Activated naive CD4-positive, alpha-beta T cell treated with anti-CD3 and anti-CD28 coated beads, Interleukin-2, amount 10 ng/mL, durations not matched to agents 7 days and 5 days (primary cell): ENCODE data around the gene ABCB10.
"Not testable (repeated sequence)": the region's sequence is repeated elsewhere in the genome, so short reads cannot be mapped to it uniquely, and the experiment has no call there.

Experiments
- CTCF ChIA-PET: fragments of 350-600 bp; sonication (Branson Sonifier 250); formaldehyde crosslinking; loops from one replicate; lab custom pipeline; 2021; ENCODE audit warnings: antibody characterized with exemption; lab: Charles Lee
- DNase-seq: peaks from one replicate; pipeline ENCODE4 v3.0.0-alpha.2; 2020
- H3K27ac Mint-ChIP-seq: one replicate; pipeline ENCODE4 v1.8.0; 2021; ENCODE audit warnings: mild to moderate bottlenecking, moderate library complexity, mixed read lengths
- H3K27me3 Mint-ChIP-seq: one replicate; pipeline ENCODE4 v1.8.0; 2021; ENCODE audit warnings: mild to moderate bottlenecking, mixed read lengths
- H3K36me3 Mint-ChIP-seq: one replicate; pipeline ENCODE4 v1.8.0; 2021; ENCODE audit warnings: mixed read lengths
- H3K4me1 Mint-ChIP-seq: one replicate; pipeline ENCODE4 v1.8.0; 2021; ENCODE audit warnings: mixed read lengths
- H3K4me3 Mint-ChIP-seq: one replicate; pipeline ENCODE4 v1.8.0; 2021; ENCODE audit warnings: mild to moderate bottlenecking, moderate library complexity, mixed read lengths
- H3K9me3 Mint-ChIP-seq: one replicate; pipeline ENCODE4 v1.8.0; 2021; ENCODE audit warnings: mixed read lengths

Gene ABCB10

DNA sequence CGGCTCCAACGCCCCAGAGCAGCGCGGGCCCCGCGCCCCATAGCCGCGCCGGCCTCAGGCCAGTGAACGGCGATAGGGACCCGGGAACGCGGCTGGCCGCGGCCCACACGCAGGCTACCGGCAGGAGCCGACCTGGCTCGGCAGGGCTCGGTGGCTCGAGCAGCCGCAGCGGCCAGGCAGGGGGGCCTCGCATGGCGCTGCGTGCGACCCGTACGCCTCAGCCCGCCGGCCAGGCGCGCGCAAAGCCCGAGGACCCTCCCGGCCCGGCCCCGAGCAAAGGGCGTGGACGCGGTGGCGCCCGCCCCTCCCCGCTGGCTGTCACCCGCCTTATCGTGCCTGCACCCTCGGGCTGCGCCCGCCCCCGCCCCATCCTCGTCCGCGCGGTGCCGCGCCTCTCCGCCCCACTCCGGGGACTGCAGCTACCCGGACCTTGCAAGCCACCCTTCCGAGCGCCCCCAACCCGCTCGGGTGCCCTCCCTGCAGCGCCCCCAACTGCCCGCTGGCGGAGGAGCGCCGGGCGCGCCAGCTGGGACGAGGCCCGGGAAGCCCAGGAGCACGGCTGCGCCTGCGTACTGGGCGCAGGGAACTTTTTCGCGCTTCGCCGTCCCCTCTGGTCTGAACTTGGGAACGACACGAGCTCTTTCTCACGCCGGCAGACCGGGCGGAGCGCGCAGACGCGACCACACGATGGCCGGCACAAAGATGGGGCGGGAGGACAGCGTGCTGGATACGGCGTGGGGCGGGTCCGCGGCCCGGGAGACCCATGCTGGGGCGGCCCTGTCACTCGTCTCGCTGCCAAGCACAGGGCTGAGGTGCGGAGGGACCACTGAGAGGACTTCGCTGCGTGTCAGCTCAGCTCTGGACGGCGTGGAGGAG lies at the start of gene ABCB10:
ABCB10 (minus strand) TSS at position 248 of the 876 bp plus-strand sequence; CDS start at position 193, 55 bp downstream.
- CTCF ChIA-PET, result interaction anchor here (0.8 to 1.2 kb wide), 3 partner anchors 43 to 68 kb away, joined by 3 to 5 read pairs (median 4); partner anchors contain the start of genes TAF5L and URB2
- peak within 1 kb of the TSS; percentile 89 for H3K4me3 Mint-ChIP-seq
- H3K27ac Mint-ChIP-seq, result peak within 1 kb of the TSS; percentile 97
- peaks cover 40% of the 10 kb centered on the region for H3K4me1 Mint-ChIP-seq
- no peaks in the 10 kb centered on the region for H3K9me3 Mint-ChIP-seq
- H3K36me3 Mint-ChIP-seq, result peaks cover 9% of the 10 kb centered on the region
- H3K27me3 Mint-ChIP-seq, result peaks cover 4% of the 10 kb centered on the region
- DNase-seq, result peak; percentile 88

- H3K9me3 Mint-ChIP-seq, result no peaks in the 10 kb centered on the region
- CTCF ChIA-PET, result interaction anchor here (0.6 kb wide), 1 partner anchor 223 kb away, joined by 3 read pairs; no protein-coding TSS in a partner anchor
- no peak for DNase-seq
- no peaks in the 10 kb centered on the region for H3K27me3 Mint-ChIP-seq
- no peaks in the 10 kb centered on the region for H3K4me1 Mint-ChIP-seq
- H3K27ac Mint-ChIP-seq, result no peak overlapping the region
- H3K36me3 Mint-ChIP-seq, result peaks cover 57% of the 10 kb centered on the region
- no peak overlapping the region for H3K4me3 Mint-ChIP-seq
Observed at GRCh38 chr1:229607370-229607769, 48.9 kb upstream of the ABCB10 start.

DNA sequence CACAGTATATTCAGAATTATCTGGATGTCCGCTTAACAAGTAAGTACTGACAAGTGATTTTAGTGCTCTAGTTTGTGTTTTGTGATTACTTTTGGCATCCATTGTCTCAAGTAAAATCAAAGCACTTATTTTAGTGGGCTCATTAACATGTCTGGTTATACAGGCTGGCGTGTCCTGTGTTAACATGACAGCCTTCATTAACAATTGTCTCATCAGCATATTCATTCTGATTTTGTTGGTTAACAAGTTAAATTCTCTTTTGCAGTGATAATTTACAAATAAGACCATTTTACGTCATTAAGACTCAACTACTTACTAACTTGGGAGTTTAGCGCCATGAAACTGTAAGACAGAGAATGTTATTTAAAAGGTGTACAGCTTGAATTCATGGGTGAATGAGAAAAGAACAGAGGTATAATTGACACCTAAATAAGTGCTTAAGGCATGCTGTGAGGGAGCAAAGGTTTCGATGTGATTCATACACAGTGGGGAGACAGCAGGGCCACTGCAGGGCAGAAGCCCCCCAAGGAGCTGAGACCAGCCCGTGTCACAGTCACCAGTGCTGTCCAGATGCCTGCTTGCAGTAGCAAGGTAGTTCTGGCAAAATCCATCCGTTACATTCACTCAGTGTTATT lies 45.0 kb upstream of the ABCB10 start:
- H3K4me1 Mint-ChIP-seq, result no peaks in the 10 kb centered on the region
- no peaks in the 10 kb centered on the region for H3K27me3 Mint-ChIP-seq
- H3K27ac Mint-ChIP-seq, result no peak overlapping the region
- peaks cover 54% of the 10 kb centered on the region for H3K36me3 Mint-ChIP-seq
- DNase-seq, result no peak
- no peak overlapping the region for H3K4me3 Mint-ChIP-seq
- no peaks in the 10 kb centered on the region for H3K9me3 Mint-ChIP-seq
- CTCF ChIA-PET, result no interaction called here

DNA sequence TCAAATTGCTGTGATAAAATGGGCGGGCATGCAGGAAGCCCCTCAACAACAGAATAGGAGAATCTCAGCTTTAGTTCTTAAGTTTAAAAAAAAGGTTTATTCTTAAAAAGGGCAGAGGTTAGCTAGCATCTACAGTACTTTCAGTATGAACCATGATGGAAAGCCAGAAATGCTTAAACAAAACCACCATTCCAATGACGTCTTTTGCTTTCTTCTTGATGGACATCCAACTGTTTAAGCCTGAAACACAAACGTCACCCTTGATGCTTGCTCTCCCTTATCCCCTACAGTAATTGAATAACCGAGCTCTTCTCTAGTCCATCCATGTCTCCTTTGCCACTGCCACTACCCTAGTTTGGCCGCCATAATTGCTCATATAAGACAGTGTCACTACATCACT lies 41.7 kb upstream of the ABCB10 start:
- DNase-seq, result no peak
- CTCF ChIA-PET, result no interaction called here
- no peaks in the 10 kb centered on the region for H3K4me1 Mint-ChIP-seq
- no peaks in the 10 kb centered on the region for H3K27me3 Mint-ChIP-seq
- no peak overlapping the region for H3K4me3 Mint-ChIP-seq
- H3K27ac Mint-ChIP-seq, result no peak overlapping the region
- H3K36me3 Mint-ChIP-seq, result peaks cover 45% of the 10 kb centered on the region
- no peaks in the 10 kb centered on the region for H3K9me3 Mint-ChIP-seq

DNA sequence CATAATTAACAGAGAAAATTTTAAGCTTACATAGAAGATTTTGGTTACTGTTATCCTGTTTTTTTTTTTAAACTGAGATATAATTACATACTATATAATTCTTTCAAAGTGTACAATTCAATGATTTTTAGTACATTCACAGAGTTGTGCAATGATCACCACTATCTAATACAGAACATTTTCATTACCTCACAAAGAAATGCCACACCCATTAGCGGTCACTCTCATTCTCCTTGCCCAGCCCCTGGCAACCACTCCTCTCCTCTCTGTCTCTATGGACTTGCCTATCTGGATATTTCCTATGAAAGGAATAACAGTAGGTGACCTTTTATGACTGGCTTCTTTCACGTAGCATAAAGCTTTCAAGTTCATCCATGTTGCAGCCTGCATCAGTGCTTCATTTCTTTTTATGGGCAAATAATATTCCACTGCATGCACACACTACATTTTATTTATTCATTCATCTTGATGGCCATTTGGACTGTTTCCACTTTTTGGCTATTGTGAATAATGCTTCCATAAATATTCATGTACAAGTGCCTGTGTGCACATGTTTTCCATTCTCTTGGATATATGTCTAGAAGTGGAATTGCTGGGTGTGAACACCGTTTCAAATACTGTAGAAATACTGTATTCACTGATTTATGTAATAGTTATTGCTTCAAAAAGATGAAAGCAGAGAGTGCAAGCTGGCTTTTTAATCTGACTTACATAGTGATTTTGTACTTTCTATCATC lies 40.9 kb upstream of the ABCB10 start:
- Mint-ChIP-seq H3K27me3 (no peaks in the 10 kb centered on the region), H3K4me1 (no peaks in the 10 kb centered on the region), H3K9me3 (no peaks in the 10 kb centered on the region), H3K4me3 (no peak overlapping the region), H3K27ac (no peak overlapping the region), H3K36me3 (peaks cover 47% of the 10 kb centered on the region)
- DNase-seq, result no peak
- CTCF ChIA-PET, result no interaction called here

DNA sequence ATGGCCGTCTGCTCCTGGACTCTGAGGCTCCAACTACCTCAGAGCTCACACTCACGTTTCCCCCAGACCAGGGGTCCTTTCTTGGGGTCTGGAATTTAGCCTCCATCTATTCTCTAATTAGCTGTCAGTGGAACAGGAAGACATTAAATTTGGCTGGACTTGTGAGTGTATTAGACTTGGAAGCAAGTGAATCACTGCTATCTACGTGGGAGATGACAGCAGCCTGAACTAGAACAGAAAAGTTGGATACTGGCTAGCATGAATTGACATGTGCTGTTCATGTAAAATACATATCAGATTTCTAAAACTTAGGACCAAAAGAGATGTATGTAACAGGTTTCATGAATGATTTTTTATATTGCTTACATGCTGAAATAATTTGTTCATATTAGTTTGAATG lies 39.4 kb upstream of the ABCB10 start:
- H3K36me3 Mint-ChIP-seq, result peaks cover 53% of the 10 kb centered on the region
- H3K9me3 Mint-ChIP-seq, result no peaks in the 10 kb centered on the region
- no peak overlapping the region for H3K27ac Mint-ChIP-seq
- H3K27me3 Mint-ChIP-seq, result no peaks in the 10 kb centered on the region
- H3K4me3 Mint-ChIP-seq, result no peak overlapping the region
- DNase-seq, result no peak
- no peaks in the 10 kb centered on the region for H3K4me1 Mint-ChIP-seq
- CTCF ChIA-PET, result no interaction called here

DNA sequence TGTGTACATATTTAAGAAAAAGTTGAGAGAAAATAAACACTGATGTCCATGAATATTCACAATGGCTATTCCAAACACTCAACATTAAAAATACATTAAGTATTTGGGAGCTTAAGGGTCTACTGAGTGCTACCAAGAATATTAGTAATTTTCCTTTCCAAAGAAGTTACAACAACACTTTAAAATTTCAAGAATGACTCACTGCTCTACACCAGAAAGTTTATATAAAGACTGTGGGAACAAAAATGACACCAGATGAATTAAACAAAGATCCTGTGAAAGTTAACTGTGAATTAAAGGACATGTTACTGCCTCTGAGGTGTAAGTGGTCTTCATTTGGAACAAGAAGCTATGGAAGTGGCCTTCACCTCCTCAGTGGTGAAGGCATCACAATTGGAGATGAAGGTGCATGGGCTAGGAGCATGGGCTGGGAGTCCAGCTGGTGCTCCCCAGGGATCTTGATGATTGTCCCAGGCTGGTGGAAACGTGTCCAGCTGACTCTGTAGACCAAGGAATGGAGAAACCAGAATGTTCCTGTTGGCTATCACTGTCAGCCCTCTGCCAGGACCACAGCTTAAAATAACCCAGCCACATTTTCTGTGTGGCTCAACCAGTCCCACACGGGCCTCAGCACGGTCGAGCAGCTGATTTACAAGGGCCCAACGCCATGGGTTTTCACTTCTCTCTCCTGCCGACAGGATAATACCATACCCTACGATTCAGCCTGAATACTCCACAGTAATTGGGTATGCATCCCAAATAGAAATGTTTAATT lies 38.6 kb upstream of the ABCB10 start:
- H3K4me1 Mint-ChIP-seq, result no peaks in the 10 kb centered on the region
- no peaks in the 10 kb centered on the region for H3K9me3 Mint-ChIP-seq
- H3K4me3 Mint-ChIP-seq, result no peak overlapping the region
- peaks cover 49% of the 10 kb centered on the region for H3K36me3 Mint-ChIP-seq
- DNase-seq, result no peak
- H3K27me3 Mint-ChIP-seq, result no peaks in the 10 kb centered on the region
- CTCF ChIA-PET, result no interaction called here
- H3K27ac Mint-ChIP-seq, result no peak overlapping the region

DNA sequence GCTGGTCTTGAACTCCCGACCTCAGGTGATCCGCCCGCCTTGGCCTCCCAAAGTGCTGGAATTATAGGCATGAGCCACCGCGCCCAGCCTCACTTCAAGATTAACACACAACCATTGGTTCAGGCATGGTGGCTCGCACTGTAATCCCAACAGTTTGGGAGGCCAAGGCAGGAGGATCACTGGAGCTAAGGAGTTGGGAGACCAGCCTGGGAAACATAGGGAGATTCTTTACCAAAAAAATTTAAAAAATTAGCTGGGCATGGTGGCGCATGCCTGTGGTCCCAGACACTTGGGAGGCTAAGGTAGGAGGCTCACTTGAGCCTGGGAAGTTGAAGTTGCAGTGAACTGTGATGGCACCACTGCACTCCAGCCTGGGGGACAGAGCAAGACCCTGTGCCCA lies 37.4 kb upstream of the ABCB10 start:
- not testable (repeated sequence) for H3K4me3 Mint-ChIP-seq, H3K27ac Mint-ChIP-seq, H3K27me3 Mint-ChIP-seq, H3K9me3 Mint-ChIP-seq, DNase-seq, H3K4me1 Mint-ChIP-seq
- CTCF ChIA-PET, result interaction anchor here (0.6 kb wide), 1 partner anchor 1117 kb away, joined by 3 read pairs; no protein-coding TSS in a partner anchor
- H3K36me3 Mint-ChIP-seq, result peaks cover 40% of the 10 kb centered on the region

- CTCF ChIA-PET, result no interaction called here
- H3K9me3 Mint-ChIP-seq, result no peaks in the 10 kb centered on the region
- H3K27me3 Mint-ChIP-seq, result no peaks in the 10 kb centered on the region
- no peaks in the 10 kb centered on the region for H3K4me1 Mint-ChIP-seq
- no peak for DNase-seq
- no peak overlapping the region for H3K4me3 Mint-ChIP-seq
- H3K36me3 Mint-ChIP-seq, result peaks cover 40% of the 10 kb centered on the region
- no peak overlapping the region for H3K27ac Mint-ChIP-seq
Observed at GRCh38 chr1:229594227-229595008, 35.9 kb upstream of the ABCB10 start.

GRCh38 chr1:229593800-229594199 lies 35.3 kb upstream of the ABCB10 start:
- Mint-ChIP-seq H3K4me3 (no peak overlapping the region), H3K27me3 (no peaks in the 10 kb centered on the region), H3K9me3 (no peaks in the 10 kb centered on the region), H3K36me3 (peaks cover 36% of the 10 kb centered on the region), H3K27ac (no peak overlapping the region), H3K4me1 (no peaks in the 10 kb centered on the region)
- CTCF ChIA-PET, result no interaction called here
- DNase-seq, result no peak

GRCh38 chr1:229590119-229590518 lies 31.6 kb upstream of the ABCB10 start:
- no peak for DNase-seq
- CTCF ChIA-PET, result interaction anchor here (1.2 kb wide), 1 partner anchor 11 kb away, joined by 3 read pairs; no protein-coding TSS in a partner anchor

DNA sequence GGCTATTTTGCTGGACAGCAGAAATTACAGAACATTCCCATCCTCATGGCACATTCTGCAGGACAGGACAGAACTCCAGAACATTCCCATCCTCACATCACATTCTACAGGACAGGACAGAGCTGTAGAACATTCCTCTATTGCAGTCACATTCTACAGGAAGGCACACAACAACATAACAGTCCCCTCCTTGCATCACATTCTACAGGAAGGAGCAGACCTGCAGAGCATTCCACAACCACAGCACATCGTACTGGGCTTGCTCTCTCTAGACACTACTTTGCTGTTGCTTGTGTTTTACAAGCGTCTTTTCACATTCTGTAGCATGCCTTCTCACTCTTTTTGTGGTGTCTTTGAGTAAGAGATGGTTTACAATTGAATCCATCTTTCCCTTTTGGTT lies 26.8 kb upstream of the ABCB10 start:
- Mint-ChIP-seq H3K27ac (no peak overlapping the region), H3K36me3 (peaks cover 3% of the 10 kb centered on the region), H3K4me1 (no peaks in the 10 kb centered on the region), H3K4me3 (no peak overlapping the region), H3K9me3 (no peaks in the 10 kb centered on the region), H3K27me3 (peaks cover 4% of the 10 kb centered on the region)
- CTCF ChIA-PET, result no interaction called here
- no peak for DNase-seq

More at GRCh38 chr1:229590119-229590518, 31.6 kb upstream of the ABCB10 start:
- Mint-ChIP-seq H3K27ac (no peak overlapping the region), H3K27me3 (no peaks in the 10 kb centered on the region), H3K9me3 (no peaks in the 10 kb centered on the region), H3K4me1 (no peaks in the 10 kb centered on the region), H3K36me3 (peaks cover 24% of the 10 kb centered on the region), H3K4me3 (no peak overlapping the region)

GRCh38 chr1:229582715-229583114 lies 24.2 kb upstream of the ABCB10 start:
- H3K9me3 Mint-ChIP-seq, result no peaks in the 10 kb centered on the region
- H3K4me1 Mint-ChIP-seq, result peaks cover 3% of the 10 kb centered on the region
- no peaks in the 10 kb centered on the region for H3K36me3 Mint-ChIP-seq
- no peak overlapping the region for H3K4me3 Mint-ChIP-seq
- no peak overlapping the region for H3K27ac Mint-ChIP-seq
- H3K27me3 Mint-ChIP-seq, result peaks cover 14% of the 10 kb centered on the region
- no peak for DNase-seq
- CTCF ChIA-PET, result no interaction called here
